Activated T-cell treated with anti-CD3 and anti-CD28 coated beads, Interleukin-2, amount 50 U/mL, for 1 hour (primary cell): ENCODE results near the gene JARID2.

Experiments used
- DNase-seq: peaks from one replicate; pipeline ENCODE4 v3.0.0-alpha.2; 2020

JARID2 gene

GRCh38 chr6:15556711-15557110 is 310.8 kb downstream of the JARID2 start:
- no peak for DNase-seq

DNA sequence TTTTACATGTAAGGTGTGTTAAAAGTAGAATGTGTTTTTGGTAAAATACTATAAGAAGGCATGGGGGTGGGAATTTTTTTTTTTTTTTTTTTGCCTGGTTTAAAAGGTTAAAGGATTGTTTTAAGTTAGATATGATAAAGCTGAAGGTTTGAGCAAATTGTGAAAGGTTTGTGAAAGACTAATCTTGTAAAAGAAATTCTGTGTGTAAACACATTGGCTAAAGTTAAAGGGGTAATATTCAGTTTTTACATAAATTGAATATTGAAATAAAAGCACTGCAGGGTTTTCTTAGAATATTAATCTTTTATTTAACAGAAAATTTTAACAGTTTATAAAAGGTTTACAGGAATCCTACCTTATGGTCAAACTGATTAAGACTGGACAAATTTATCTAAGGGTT is 311.3 kb downstream of the JARID2 start:
- DNase-seq, result no peak

GRCh38 chr6:15560713-15561112 is 314.8 kb downstream of the JARID2 start:
- DNase-seq, result no peak

- no peak for DNase-seq
These were observed 315.8 kb downstream of the JARID2 start for GRCh38 chr6:15561447-15562199.

DNA sequence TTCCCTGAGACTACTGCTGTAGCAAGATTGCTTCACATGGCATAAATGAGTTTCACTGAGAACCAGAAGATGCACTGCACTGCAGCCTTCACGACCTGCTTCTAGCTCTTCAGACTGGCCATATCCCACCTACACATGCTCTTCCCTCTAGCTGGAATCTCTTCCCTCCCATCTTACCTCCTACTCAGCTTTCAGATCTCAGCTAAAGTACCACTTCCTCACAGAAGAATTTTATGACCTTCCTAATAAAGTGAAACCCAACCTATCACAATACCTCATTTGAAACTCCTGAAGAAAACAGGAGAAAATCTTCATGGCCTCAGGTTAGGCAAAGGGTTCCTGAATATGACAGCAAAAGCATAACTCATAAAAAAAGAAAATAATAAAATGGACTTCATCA is 317.1 kb downstream of the JARID2 start:
- DNase-seq, result no peak

- no peak for DNase-seq
These were observed 323.4 kb downstream of the JARID2 start for GRCh38 chr6:15569035-15569995.

GRCh38 chr6:15570171-15570570 is 324.3 kb downstream of the JARID2 start:
- no peak for DNase-seq
